ENCODE measurements around the gene IGFBP2.

Gene IGFBP2

DNA sequence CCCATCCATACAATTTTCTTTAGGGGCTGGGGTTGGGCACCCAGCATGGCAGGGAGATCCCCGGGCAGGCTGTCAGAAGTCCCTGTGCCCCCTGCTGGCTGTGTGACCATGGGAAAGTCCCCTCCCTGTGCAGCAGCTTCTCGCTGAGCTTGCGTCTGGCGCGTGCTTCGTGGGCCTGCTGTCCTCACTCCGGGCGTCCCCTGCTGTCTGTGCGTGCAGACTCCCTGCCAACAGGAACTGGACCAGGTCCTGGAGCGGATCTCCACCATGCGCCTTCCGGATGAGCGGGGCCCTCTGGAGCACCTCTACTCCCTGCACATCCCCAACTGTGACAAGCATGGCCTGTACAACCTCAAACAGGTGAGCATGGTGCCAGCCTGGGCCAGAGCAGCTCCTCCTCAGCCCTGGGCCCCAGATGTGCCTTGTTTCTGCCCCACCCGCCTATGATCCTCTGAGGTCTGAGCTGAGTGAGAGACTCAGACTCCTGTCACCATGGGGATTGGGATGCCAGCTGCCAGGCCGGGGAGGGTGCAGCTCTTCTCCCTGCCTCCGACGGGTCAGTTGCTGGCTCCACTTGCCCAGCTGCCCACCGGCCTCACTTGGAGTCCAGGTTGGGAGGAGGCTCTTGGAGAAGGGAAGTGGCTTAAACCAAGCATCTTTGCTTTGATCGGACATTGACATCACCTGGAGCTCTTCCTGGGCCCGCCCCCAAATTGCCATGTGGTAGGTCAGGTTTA is 28.6 kb downstream of the IGFBP2 start:
- no peak for DNase-seq (ENCODE audit: low read depth)

DNA sequence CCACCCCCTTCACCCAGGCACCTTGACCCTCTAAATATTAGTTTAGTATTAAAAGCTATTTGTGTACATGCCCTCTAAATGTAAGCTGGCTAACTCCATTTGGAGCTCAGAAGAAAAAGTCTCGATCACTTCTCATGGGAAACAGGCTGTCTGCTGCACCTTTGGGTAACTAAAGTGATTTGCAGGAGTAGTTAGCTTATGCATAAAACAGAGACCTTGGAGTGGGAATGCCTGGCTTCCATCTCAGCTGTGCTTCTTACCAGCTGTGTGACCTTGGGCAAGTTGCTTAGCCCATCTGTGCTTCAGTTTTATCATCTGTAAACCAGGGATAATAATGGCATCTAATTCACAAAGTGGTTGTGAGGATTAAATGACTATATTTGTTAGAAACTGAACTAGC is 29.9 kb downstream of the IGFBP2 start:
- no peak for DNase-seq (ENCODE audit: low read depth)

DNA sequence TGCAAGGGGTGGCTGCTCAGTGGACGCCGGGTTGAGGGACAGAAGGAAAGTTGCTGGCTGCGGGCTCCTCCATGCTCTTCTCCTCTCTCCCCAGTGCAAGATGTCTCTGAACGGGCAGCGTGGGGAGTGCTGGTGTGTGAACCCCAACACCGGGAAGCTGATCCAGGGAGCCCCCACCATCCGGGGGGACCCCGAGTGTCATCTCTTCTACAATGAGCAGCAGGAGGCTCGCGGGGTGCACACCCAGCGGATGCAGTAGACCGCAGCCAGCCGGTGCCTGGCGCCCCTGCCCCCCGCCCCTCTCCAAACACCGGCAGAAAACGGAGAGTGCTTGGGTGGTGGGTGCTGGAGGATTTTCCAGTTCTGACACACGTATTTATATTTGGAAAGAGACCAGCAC is 30.6 kb downstream of the IGFBP2 start:
- DNase-seq (ENCODE audit: low read depth), result no peak

DNA sequence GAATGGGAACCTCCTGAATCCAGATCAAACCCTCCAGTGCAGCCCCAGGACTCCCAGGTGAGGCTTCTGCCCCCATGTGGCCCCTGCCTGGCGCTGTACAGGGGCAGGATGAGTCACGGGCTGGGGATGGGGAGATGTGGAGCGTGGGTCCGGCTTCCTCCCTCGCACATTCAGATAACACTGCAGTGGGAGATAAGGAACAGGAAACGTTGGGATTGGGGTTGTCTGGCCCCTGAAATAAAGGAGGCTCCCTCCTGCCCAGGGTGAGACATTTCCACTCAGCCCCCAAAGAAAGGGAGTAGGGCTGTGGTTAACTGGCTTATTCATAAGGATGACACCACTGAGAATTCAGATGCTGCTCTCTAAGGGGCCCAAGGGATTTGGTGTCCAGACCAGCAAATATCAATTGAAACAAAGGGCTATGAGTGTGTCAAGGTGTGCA is 31.4 kb downstream of the IGFBP2 start:
- no peak for DNase-seq (ENCODE audit: low read depth)

DNA sequence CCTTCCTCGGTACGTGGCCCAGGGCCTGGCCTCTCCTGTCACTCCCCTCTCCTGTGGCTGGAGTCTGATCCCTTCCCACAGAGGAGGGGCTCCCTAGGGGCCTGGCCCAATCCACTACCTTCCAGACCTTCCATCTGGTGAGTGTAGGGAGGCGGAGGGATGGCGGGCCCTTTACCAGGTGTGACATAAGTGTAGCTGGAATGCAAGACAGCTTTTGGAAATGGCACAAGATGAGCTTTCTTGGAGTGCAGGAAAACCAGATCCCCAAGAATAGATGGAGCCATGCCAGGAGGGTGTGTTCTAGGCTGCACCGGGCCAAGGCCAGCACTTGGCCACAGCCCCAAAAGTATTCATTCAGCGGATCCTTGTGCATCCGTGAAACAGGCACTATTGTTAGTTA is 32.0 kb downstream of the IGFBP2 start:
- DNase-seq (ENCODE audit: low read depth), result no peak

DNA sequence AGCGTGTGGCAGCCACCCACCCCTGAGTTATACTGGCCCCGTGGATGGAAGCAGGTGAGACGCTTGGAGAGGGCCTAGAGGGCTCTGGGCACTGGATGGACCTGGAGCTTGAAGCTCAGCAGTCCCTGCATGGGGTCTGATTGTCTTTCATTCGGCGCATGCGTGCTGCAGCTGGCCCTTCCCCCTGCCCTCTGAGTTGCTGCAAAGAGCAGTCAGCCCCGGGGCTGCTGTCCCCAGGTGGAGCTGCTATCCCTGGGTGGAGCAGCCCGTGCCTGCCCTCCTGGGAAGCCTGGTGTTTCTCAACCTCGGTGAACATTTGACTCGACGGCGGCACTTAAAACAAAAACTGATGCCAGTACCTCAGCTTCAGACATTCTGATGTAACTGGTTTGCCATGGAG is 32.5 kb downstream of the IGFBP2 start:
- DNase-seq (ENCODE audit: low read depth), result no peak

DNA sequence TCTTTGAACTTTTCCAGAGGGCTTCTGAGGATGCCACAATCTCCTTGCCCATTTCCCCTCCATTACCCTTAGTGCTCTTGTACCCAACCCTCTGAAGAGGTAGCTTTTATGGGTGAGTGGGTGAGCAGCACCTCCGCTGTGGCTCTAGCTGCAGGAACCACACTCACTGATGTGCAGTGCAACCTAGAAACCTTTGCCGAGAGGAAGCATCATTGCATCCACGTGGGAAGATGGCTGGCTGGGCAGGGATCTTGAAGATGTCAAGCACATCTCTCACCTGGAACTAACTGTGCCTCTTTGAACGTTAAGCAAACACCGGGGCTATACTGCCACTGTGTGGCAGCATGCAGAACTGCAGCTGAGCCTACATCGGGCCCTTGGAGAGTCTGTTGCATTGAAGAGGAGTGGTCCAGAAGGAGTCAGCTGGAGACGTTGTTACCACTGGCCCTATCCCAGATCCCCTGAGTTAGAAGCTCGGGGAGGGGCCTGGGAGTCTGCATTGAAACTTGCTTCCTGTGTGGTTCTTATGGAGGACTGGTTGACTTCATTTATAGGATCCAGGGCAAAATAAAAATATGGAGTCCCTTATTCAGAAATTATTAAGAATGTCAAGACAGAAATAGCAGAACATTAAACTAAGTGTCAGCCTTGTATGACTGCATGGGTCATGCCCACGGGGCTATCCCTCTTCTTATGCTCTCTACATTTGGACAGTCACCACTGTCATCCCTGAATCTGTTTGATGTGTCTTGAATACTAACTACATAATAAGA is 33.4 kb downstream of the IGFBP2 start:
- no peak for DNase-seq (ENCODE audit: low read depth)

DNA sequence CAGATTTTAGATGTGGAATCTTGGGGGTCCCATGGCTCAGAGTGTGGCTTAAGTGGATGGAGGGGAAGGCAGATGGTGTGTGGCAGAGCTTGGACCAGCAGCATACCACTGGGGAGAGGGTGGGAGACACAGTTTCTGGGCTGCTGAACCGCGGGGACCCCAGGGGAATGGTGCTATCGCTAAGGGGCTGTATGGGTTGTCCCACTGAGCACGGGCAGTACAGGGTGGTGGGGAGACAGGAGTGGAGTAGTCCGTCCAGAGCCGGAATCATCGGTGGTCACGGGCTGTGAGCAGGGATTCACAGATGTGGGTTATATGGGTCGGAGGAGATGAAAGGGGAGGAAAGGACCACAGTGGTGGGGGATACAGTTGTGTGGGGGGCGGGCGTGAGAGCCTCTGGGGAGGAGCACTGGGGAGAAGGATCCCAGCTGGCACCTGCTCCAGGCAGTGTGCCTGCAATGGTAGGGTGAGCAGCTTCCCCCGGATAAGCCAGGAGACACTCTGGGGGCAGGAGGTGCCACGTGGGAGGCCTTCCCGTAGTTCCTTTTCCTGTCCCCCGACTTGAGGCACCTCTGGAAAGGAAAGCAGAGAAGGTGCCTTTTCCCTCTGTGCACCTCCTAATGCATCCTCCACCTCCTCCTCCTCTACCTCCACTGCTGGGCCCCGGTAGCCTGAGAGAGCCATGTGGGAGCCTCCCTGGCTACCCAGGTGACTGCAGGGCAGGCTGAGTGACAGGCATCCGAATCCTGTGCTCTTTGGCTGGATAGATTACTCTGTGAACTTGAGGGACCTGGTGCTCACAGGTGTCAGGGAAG is 37.3 kb downstream of the IGFBP2 start:
- no peak for DNase-seq (ENCODE audit: low read depth)

DNA sequence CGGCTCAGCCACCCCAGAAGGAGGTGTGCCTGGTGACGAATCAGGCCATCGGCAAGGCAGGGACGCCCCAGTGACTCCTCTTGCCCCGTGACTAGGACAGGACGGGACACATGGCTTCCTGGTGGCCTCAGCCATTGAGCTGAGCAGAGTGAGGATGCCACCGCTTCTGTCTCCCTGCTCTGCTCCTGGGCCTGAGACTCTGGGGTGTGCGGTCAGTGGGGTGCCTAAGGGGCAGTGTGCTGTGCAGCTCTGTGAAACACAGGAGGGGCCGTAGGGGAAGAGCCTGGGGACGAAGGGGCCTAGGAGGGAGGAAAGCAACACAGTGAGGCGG is 37.8 kb downstream of the IGFBP2 start:
- DNase-seq (ENCODE audit: low read depth), result no peak

DNA sequence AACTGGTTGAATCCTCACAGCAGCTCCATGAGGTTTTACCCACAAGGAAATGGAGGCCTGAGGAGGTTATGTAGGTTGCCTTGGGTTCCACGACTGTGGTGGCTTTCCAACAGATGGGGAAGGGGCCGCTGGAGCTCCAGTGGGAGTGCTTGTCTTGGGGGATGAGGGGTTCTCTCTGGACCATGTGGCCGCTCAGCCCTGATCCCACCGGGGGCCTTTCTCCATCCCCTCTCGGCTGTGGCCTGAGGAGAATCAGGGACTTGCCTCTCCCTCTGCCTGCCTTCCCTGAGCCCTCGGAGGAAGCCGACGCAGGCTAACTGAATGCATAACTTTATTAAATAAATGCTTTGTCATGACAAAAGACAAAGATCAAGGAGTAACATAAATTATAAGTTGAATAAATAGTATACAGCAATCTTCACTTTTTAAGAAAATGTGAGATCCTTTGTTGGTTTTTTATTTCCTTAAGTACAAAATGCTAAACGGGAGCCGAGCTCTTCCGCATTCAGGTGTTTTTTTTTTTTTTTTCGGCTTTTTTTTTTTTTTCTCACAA is 38.6 kb downstream of the IGFBP2 start:
- DNase-seq (ENCODE audit: low read depth), result no peak

DNA sequence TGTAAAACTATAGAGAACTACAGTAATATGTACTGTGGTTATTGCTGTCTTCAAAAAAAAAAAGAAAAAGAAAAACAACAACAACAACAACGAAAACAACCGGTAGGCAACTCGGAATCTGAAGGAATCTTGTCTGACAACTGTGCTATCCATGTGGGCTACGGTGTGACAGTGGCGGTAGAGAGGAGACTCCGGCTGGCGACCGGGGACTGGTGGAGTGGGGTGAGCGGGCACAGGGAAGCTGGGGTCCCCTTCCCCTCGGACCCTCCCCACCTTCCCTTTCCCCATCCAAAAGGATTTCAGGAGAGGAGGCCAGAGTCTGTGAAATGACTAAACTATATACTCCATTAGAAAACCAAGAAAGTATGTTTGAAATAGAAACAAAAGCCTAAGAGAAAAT is 39.2 kb downstream of the IGFBP2 start:
- DNase-seq (ENCODE audit: low read depth), result no peak

DNA sequence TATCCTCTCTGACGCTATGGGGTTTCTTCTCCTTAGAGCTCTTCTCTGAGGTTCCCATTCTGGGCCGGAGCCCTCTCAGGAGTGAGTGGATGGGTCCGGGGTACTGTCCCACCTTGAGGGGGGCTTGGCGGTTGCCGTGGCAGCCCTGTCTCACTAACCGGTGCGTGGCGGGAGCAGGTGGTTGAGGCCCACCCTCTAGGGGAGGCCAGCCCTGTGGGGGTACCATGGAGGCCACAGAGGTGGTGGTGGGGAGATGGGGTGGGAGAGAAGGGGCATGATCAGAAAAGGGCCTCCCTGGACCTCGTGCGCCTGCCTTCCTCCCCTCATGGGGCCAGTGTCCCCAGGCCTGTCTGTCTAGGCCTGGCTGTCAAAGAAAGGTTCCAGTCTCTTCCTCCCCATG is 39.8 kb downstream of the IGFBP2 start:
- DNase-seq (ENCODE audit: low read depth), result no peak

DNA sequence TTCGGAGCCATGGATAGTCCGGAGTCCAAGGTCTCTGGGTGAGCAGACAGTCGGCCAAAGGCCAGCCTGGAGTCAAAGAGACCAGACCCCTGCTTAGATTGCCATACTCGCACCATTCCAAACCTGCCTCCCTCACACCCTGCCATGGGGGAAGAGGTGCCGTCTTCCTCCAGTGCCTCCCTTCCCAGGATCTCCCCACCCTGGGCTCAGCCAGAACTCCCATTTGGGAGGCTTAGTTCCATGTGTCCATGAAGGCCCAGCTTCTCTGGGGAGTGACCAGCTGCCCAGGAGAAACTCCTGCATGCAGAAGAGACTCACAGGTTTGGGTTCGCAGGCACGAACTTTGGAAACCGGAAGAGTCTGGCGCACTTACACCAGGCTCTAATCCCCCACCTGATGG is 40.4 kb downstream of the IGFBP2 start:
- no peak for DNase-seq (ENCODE audit: low read depth)

DNA sequence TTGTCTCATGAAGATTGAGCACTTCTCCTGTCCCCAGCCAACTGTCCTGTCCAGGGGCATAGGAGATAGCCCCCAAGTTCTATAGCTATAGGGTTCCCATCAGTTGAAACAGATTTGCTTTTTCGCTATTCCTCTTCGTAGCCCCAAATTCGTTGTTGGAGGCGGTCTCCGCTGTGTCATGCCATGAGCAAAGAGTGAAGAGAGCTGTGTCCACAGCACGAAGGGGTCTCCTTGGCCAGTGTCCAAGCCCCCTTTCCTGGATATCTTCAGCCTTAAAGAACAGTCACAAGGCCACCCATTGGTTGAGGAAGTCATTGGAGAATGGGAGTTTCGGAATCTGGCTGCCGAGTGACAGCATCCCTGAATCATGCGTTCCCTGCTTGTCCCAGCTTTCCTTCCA is 41.2 kb downstream of the IGFBP2 start:
- DNase-seq (ENCODE audit: low read depth), result no peak

DNA sequence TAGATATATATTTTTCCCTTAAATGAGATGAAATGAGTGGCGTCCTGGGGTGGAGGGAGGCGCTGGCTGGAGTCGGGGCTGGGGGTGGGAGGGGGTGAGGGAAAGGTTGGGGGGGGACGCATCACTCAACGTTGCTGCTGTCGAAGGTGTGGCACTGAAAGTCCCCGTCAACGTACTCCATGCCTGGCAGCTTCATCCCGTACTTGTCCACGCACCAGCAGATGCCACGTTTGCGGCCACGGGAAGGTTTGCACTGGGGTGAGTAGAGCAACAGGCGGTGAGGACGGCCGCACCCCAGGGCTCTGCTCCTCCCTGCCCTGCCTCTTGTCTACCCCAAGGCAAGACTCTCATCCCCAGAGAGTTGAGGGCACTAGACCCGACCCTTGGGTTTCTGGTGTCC is 43.4 kb downstream of the IGFBP2 start:
- no peak for DNase-seq (ENCODE audit: low read depth)

DNA sequence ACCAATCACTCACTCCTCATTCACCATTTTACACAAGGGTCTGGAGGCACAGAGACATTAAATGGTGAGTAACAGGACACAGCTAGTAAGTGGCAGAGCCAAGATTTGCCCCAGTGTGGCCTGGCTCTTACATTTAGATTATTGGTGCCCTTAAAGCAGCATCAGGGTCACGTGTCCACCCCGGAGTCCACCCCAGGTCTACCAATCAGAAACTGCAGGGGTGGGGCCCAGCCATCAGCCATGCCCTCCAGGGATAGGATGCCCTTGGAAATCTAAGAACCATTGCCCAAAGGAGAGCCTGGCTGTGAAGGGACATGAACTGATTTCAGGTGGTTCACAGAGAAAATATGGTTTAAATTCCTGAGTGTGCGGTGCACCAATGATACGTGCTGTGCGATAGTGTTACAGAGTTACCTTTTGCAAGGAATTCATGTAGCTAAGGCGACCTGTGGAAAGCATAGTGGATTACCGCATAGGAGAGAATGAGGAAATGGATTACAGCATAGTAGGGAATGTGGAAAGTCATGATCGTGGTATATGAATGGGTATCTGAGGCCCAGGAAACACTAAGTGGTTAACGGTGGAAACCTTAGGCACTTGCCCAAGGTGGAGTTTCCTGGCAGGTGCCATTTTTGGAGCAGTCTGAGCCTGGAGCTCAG is 44.3 kb downstream of the IGFBP2 start:
- DNase-seq (ENCODE audit: low read depth), result no peak

DNA sequence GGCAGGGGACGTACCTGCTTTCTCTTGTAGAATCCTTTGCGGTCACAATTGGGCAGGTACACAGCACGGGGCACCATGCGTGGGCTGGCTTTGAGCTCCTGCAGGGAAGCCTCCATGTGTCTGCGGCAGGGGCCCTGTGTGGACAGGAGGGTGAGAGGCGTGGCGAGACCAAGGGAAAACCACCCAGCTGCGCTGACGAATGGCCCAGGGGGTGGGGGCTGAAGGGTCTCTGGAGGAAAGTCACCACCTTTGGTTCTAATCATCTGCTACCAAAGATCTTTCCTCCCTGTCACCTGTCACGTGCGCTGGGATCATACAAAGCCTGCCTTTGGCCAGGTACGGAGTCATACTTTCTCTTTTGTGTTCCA is 44.9 kb downstream of the IGFBP2 start:
- DNase-seq (ENCODE audit: low read depth), result no peak

DNA sequence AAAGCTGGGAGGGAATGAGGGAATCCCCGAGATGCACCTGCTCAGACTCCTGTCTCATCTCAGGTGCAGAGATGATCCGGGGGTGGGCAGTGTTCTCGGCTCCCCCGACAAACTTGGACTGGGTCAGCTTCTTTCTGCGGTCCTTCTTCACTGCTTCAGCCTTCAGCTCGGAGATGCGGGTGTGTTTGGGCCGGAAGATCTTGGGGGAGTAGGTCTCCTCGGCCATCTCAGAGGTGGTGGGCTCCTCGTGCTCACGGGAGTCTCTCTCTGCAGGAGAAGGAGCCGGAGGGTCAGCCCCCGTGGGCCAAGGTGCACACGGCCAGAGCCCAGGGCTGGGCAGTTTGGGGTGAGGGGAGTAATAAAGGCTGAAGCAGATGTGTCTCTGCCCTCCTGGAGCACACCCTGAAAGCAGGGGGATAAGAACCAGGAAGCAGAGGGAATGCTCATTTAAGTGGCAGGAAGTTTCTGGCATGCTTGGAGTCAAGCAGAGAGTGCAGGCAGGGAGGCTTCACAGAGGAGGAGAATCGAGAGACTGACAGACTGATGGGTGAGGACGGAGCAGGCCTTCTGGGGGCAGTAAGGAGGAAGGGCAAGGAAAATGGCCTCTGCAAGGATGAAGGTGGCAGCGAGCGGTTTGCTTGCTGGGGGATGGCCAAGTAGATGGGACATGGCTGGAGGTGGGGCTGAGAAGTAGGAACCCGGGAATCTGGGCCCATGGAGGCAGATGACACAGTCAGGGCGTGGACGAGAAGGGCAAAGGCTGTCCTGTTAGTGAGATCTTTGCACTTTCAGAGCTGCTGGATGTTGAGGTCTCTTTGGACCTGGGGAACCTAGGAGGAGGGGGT is 45.8 kb downstream of the IGFBP2 start:
- no peak for DNase-seq (ENCODE audit: low read depth)

DNA sequence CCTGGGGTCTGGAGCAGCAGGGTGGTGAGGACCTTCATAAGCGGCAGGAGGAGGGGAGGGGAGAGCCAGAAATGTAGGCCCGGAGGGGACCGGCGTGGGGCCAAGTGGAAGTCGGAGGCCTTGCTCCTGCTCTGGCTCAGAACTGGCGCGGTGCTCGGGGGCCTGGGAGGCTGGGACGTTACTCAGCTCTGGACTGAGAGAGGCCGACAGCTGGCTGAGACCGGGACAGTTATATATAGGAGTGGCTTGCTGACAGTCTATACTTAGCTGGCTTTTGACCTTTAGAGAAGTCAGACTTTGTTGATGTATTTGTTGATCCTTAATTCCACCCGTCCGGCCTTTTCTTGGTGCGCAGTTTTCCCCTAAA is 46.4 kb downstream of the IGFBP2 start:
- DNase-seq (ENCODE audit: low read depth), result no peak

DNA sequence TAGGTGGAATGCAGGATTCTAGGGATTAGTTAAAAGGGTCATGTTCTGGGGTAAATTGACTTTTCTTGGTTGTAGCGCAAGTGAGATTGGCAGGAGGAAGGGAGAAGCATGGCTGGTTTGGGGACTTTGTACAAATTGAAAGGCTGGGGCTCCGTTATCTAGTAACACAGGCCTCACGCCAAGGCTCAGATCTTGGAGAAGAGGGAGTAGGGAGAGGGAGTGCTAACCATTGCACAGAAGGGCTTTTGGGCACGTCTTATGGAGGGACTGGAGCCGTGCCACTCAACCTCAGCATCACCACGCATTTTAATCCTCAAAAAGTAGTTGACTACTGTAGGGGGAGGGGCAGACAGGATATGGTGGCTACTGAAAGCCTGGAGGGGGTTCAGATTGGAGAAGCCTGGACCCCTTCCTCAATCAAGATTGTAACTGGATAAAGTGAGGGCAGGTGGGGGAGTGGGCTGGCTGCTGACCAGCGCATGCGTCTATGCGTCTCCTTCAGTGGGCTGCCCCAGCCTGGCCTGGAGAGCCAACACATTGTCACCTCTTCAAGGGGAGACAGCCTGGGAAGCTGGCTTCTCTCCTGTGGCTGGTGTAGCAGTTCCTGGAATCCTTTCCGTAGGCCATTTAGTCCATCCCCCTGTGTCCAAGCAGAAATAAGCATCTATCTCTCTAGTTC is 47.9 kb downstream of the IGFBP2 start:
- no peak for DNase-seq (ENCODE audit: low read depth)

DNA sequence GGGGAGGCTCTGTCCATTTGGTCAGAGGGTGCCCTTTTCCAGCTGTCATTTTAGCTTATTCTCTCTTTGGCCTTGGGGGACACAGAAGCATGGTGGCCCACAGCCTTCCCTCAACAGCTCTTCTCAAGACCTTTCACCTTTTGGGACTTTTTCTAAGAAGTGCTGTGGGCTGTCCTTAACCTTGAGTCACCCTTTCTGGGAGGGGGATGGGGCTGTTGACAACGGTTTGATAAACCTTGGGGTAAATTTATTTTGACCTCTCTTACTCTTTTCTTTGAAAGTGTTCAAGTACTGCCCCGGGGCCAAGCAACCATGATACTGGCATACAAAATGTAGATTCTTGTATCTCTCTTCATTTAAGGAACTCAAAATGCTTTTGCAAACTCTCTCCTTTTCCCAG is 48.5 kb downstream of the IGFBP2 start:
- DNase-seq (ENCODE audit: low read depth), result no peak
